ENCODE data around the gene PLCH1.

DNA sequence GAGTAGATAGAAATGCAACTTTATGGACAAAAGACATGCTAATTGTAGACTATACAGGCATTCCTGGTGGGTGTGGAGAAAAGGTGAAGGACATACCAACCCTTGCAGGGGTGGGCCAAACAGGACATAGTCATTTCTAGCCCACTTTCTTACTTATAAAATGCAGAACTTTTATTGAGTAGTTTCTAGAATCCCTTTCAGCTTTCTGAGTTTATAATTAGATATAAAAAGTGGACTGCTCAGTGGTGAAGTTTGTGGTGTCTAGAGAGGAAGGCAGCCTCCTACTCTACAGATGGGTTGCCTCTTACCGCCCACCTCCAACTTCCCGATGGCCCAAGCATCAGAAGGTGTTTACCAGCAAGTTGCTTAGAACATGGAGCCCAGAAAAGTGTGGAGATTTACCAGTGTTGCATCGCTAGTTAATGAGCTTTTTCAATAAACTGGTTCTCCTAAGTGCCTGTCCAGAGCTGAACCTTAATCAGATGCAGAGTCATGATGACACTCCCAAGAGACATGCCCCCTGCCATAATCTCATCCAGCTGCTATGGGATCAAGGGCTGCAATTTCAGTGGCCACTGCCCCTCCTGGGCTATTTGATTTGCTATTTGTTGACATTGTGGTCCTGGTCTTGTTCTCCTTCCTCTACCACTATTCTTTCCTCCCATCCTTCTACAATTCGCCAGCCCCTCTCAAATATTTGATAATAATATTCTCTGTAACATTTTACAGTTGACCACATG lies 373.9 kb downstream of the PLCH1 start:
- TF ChIP-seq, protein P1, sequence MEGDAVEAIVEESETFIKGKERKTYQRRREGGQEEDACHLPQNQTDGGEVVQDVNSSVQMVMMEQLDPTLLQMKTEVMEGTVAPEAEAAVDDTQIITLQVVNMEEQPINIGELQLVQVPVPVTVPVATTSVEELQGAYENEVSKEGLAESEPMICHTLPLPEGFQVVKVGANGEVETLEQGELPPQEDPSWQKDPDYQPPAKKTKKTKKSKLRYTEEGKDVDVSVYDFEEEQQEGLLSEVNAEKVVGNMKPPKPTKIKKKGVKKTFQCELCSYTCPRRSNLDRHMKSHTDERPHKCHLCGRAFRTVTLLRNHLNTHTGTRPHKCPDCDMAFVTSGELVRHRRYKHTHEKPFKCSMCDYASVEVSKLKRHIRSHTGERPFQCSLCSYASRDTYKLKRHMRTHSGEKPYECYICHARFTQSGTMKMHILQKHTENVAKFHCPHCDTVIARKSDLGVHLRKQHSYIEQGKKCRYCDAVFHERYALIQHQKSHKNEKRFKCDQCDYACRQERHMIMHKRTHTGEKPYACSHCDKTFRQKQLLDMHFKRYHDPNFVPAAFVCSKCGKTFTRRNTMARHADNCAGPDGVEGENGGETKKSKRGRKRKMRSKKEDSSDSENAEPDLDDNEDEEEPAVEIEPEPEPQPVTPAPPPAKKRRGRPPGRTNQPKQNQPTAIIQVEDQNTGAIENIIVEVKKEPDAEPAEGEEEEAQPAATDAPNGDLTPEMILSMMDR (IDR thresholded peaks at IDR 0.05) = no peak
- TF ChIP-seq EZH2 (IDR thresholded peaks at IDR 0.05) = no peak
- TF ChIP-seq EZH2phosphoT487 (IDR thresholded peaks at IDR 0.05) = no peak

Measured in neural progenitor cell (in vitro differentiated cells).